Thyroid gland (tissue), 4 donors: ENCODE data around the gene SLC35E2B.

Experiments used
- POLR2A ChIP-seq, 2 donors: fragments of 450-650 bp; IDR thresholded peaks; one replicate each; pipeline ENCODE4 v1.6.1; 2017; ENCODE audit warnings: antibody characterized with exemption in 2 of 2, mild to moderate bottlenecking in 2 of 2, moderate library complexity in 1 of 2
- TF ChIP-seq, protein P1 (sequence below), 6 experiments: fragments of 200-600 bp in 3 of 6; fragments of 450-650 bp in 3 of 6; sonication (generic) in 3 of 6; IDR thresholded peaks; one replicate each; pipeline ENCODE4 v1.5.1; 2016 to 2019; ENCODE audit warnings: antibody characterized with exemption in 6 of 6, mild to moderate bottlenecking in 2 of 6, inconsistent platforms in 1 of 6, moderate library complexity in 1 of 6

DNA sequence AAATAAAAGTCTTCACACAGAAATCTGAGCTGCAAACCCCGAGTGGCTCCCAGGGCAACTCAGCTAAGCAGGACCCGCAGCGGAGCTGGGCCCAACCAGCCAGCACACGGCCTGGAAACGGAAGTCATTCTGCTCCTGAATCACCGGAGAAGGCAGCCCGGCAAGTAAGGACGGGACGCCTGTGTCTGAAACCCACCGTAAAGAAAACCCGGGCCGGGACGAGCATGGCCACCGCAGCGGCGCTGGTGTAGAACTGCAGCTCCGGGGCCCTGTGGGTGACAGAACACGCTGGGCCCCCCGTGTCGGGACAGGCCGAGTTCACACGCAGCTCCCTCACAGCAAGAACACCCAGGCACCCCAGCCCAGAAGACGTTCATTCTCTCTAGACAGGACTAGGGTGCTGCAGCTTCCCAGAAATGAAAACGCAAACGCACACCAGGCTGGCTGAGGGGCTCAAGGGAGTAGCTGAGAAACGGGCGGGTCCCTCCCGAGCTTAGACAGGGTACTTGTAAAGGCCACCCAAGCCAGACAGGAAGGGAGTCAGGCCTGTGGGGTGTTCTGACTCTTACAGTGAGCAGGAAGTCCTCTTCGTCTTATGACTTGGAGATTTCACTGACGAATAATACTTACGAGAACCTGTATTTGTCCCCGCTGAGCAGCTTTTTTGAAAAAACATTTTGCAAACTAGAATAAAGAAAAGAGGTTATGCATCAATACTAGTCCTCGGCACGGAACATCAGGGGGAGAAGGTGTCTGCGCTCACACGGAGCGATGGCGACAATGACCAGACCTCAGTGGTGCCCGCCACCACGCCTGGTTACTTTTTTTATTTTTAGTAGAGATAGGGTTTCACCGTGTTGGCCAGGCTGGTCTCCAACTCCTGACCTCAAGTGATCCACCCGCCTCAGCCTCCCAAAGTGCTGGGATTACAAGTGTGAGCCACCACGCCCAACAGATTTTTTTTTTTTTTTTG, 22.8 kb downstream of the SLC35E2B start:
- no peak for TF ChIP-seq POLR2A (IDR thresholded peaks at IDR 0.05)
- TF ChIP-seq, protein P1, sequence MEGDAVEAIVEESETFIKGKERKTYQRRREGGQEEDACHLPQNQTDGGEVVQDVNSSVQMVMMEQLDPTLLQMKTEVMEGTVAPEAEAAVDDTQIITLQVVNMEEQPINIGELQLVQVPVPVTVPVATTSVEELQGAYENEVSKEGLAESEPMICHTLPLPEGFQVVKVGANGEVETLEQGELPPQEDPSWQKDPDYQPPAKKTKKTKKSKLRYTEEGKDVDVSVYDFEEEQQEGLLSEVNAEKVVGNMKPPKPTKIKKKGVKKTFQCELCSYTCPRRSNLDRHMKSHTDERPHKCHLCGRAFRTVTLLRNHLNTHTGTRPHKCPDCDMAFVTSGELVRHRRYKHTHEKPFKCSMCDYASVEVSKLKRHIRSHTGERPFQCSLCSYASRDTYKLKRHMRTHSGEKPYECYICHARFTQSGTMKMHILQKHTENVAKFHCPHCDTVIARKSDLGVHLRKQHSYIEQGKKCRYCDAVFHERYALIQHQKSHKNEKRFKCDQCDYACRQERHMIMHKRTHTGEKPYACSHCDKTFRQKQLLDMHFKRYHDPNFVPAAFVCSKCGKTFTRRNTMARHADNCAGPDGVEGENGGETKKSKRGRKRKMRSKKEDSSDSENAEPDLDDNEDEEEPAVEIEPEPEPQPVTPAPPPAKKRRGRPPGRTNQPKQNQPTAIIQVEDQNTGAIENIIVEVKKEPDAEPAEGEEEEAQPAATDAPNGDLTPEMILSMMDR (IDR thresholded peaks at IDR 0.05) = no peak
